ENCODE data around the gene ST6GALNAC2.

GRCh38 chr17:76521262-76521661 lies 64.4 kb downstream of the ST6GALNAC2 start:
- TF ChIP-seq POLR2AphosphoS5 (IDR thresholded peaks at IDR 0.05) (no peak), CTCF (IDR thresholded peaks at IDR 0.05) (no peak)
